Type B pancreatic cell (in vitro differentiated cells): ENCODE measurements around the gene PPDPF. TPM values are rescaled to one million over a fixed set of nuclear protein-coding genes. Genes with fewer than 3 reads are reported as not detected.

Source experiments
- DNase-seq: peaks from one replicate; pipeline ENCODE4 v3.0.0; 2021; ENCODE audit warnings: mixed read lengths; ENCODE audit not compliant: unreplicated experiment; ENCODE audit errors: extremely low spot score
- H3K27ac Mint-ChIP-seq: 2 replicates; pipeline ENCODE4 v1.8.0; 2021; ENCODE audit warnings: mild to moderate bottlenecking, mixed read lengths
- H3K27me3 Mint-ChIP-seq: 2 replicates; pipeline ENCODE4 v1.8.0; 2021; ENCODE audit warnings: mixed read lengths
- H3K36me3 Mint-ChIP-seq: 2 replicates; pipeline ENCODE4 v1.8.0; 2021; ENCODE audit warnings: mixed read lengths
- H3K4me1 Mint-ChIP-seq: one replicate; pipeline ENCODE4 v1.8.0; 2021; ENCODE audit warnings: mixed read lengths; ENCODE audit not compliant: unreplicated experiment
- H3K4me3 Mint-ChIP-seq: 2 replicates; pipeline ENCODE4 v1.8.0; 2021; ENCODE audit warnings: mild to moderate bottlenecking, mixed read lengths
- H3K9me3 Mint-ChIP-seq: 2 replicates; pipeline ENCODE4 v1.8.0; 2021; ENCODE audit warnings: mixed read lengths
- total RNA-seq: library from RNA; stranded (reverse); gene quantifications from 2 replicates; pipeline ENCODE4 v1.2.1, GENCODE V29; 2021; ENCODE audit warnings: low replicate concordance
- TF ChIP-seq, protein P1 (sequence below): fragments of 200-600 bp; sonication (generic); conservative IDR thresholded peaks from 2 replicates; pipeline ENCODE4 v1.5.0; 2021; ENCODE audit warnings: antibody characterized with exemption, mild to moderate bottlenecking

Gene PPDPF
- total RNA-seq, 1 donor from 2014 or later = 280 TPM

DNA sequence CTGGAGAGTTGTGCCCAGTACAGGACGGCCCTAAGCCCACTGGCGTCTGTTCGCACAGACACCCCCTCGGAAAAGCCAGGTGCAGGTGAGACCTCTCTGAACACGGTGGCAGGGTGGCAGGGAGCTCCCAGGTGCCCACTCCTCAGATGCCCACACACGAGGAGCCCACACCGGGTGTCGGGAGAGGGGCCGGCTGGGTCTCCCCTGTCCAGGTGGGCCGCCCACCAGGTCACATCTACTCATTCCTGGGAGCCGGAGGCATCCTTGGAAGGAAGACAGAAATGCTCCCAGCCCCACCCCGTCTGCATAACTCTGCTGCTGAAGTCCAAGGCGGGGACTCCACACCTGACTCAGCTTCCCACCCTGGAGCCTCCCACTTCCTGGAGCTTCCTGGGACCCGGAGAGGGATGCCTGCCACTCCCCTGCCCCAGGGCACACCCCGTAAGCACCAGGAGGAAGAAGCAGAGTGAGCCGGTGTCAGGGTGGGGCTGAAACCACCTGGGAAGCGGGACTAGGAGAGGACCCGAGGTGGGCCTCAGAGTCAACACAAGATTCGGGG is 24.5 kb downstream of the PPDPF start:
- DNase-seq = no peak
- Mint-ChIP-seq H3K4me1 (peaks cover 4% of the 10 kb centered on the region), H3K9me3 (no peaks in the 10 kb centered on the region), H3K36me3 (no peaks in the 10 kb centered on the region), H3K27ac (no peak overlapping the region), H3K27me3 (peaks cover 3% of the 10 kb centered on the region), H3K4me3 (no peak overlapping the region)
- TF ChIP-seq, protein P1, sequence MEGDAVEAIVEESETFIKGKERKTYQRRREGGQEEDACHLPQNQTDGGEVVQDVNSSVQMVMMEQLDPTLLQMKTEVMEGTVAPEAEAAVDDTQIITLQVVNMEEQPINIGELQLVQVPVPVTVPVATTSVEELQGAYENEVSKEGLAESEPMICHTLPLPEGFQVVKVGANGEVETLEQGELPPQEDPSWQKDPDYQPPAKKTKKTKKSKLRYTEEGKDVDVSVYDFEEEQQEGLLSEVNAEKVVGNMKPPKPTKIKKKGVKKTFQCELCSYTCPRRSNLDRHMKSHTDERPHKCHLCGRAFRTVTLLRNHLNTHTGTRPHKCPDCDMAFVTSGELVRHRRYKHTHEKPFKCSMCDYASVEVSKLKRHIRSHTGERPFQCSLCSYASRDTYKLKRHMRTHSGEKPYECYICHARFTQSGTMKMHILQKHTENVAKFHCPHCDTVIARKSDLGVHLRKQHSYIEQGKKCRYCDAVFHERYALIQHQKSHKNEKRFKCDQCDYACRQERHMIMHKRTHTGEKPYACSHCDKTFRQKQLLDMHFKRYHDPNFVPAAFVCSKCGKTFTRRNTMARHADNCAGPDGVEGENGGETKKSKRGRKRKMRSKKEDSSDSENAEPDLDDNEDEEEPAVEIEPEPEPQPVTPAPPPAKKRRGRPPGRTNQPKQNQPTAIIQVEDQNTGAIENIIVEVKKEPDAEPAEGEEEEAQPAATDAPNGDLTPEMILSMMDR = no peak

DNA sequence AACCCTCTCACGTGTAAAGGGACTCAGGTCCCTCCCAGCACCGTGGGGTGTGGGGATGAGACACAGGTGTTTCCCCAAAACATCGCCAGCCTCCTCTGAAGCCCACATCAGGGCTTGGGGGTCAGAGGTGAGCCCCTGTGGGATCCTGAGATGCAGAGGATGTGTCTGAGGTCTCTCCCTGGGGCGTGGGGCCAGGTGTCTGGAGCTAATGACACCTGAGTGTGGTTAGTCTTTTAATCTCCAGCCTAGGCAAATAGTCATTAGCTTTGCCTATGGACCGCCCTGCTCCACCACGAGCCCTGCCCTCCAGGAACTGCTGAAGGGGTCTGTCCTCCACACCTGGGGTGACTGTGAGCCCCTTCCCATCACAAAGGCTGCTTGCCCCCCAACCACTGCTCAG is 25.2 kb downstream of the PPDPF start:
- H3K27ac Mint-ChIP-seq = no peak overlapping the region
- no peaks in the 10 kb centered on the region for H3K9me3 Mint-ChIP-seq
- H3K4me1 Mint-ChIP-seq = peaks cover 4% of the 10 kb centered on the region
- no peak for DNase-seq
- H3K4me3 Mint-ChIP-seq = no peak overlapping the region
- TF ChIP-seq, protein P1 = no peak
- peaks cover 3% of the 10 kb centered on the region for H3K27me3 Mint-ChIP-seq
- H3K36me3 Mint-ChIP-seq = no peaks in the 10 kb centered on the region

DNA sequence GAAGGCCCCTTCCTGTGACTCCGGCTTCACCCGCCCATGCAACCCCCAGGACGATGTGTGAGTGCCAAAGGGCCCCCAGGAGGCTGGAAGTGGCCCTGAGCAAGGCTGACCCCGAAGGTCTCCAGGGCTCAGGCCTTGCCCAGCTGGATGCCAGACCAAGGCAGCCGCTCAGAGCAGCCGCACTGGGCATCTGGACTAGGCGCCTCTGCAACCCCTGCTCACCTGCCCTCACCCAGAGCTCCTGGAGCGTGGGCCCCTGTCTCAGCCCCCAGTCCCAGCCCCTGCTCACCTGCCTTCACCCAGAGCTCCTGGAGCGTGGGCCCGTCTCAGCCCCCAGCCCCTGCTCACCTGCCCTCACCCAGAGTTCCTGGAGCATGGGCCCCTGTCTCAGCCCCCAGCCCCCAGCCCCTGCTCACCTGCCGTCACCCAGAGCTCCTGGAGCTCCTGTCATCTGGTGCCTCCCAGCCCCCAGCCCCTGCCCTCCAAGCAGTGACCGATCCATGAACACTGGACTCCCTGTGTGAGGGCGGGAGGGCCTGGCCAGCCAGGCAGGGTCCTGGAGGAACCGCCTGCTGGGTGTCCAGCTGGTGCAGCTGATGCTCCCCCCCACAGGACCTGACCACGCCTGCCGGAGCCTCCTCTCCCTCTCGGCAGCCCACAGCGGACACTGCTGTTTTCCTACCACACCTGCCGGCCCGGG is 25.8 kb downstream of the PPDPF start:
- no peaks in the 10 kb centered on the region for H3K36me3 Mint-ChIP-seq
- DNase-seq = no peak
- H3K4me1 Mint-ChIP-seq = peaks cover 4% of the 10 kb centered on the region
- no peak overlapping the region for H3K4me3 Mint-ChIP-seq
- no peaks in the 10 kb centered on the region for H3K9me3 Mint-ChIP-seq
- H3K27me3 Mint-ChIP-seq = peaks cover 3% of the 10 kb centered on the region
- H3K27ac Mint-ChIP-seq = no peak overlapping the region
- TF ChIP-seq, protein P1 = no peak

DNA sequence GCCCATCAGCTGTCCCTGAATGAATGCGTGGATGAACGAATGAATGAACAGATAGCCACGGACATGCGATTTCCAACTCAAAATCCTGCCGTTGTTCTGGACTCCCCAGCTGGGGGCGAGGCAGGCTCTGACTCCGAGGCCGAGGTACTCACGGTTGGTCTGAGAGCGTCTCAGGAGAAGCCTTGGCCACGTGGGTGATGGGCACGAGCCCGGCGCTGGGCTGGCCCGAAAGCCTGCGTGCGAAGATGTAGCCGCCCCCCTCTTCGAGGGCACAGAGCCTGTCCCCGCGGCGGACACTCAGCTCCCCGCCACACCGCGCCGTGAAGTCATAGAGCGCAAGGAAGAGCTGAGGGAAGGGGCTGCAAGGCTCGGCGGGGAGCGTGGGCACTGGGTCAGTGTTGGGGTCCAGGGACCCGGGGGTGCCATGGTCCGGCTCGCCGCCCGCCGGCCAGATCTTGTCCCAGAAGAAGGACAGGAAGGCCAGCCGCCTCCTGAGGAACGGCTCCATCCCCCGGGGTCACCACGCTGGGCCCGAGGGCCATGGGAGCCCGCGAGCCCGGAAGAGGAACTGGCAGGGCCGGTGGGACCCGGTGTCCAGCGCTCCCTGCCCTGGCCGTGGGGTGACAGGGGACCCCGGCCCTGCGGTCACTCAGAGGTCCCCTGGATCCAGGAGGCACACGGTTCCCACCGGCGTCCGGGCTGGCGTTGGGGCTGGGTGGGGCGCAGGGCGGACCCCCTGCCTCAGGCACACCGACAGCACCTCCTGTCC is 26.6 kb downstream of the PPDPF start:
- no peaks in the 10 kb centered on the region for H3K36me3 Mint-ChIP-seq
- TF ChIP-seq, protein P1 = no peak
- H3K4me1 Mint-ChIP-seq = peaks cover 4% of the 10 kb centered on the region
- H3K9me3 Mint-ChIP-seq = no peaks in the 10 kb centered on the region
- no peak for DNase-seq
- no peak overlapping the region for H3K4me3 Mint-ChIP-seq
- peaks cover 3% of the 10 kb centered on the region for H3K27me3 Mint-ChIP-seq
- no peak overlapping the region for H3K27ac Mint-ChIP-seq

DNA sequence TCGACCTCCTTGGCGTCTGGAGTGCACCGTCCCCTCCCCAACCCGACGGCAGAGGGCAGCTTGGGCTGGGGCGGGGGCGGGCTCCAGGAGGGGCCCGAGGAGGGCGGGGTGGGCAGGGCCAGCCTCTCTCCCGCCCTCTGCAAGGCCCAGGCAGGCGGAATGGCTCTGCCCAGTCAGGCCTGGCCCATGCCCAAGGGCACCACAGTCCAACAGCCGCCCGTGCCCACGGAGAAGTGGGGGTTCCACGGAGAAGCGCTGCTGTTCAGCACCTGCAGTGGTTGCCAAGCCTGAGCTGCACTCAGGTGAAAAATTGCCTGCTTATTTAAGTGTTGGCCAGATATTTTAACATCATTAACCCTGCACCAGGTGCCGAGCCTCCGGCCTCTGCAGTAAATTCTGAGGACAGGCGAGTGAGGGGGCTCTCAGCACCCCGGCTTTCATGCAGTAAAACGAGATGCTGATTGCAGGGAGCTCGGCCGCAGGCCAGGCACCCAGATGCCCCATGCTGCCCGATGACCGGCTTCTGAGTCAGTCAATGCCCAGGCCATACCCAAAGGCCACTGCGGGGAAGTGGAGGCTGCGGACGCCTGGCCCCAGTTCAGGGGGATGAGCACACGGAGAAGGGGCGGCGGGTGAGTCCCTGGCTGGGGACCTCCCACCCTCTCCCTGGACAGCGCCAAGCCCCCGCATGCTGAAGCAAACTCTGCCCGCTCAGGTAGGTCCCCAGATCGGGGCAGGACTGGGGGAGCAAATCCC is 27.3 kb downstream of the PPDPF start, which contains the start of gene SRMS:
TSS of gene SRMS (minus strand) at position 25 of the 756 bp plus-strand sequence. CDS start 286 bp downstream, outside the sequence.
- Mint-ChIP-seq H3K9me3 (no peaks in the 10 kb centered on the region), H3K27me3 (peaks cover 3% of the 10 kb centered on the region), H3K27ac (no peak within 1 kb of the TSS), H3K4me3 (no peak within 1 kb of the TSS), H3K4me1 (peaks cover 4% of the 10 kb centered on the region), H3K36me3 (no peaks in the 10 kb centered on the region)
- DNase-seq = no peak
- TF ChIP-seq, protein P1 = no peak
